Measurements from ENCODE around the gene ZNF492. TPM values are rescaled to one million over a fixed set of nuclear protein-coding genes. Genes with fewer than 3 reads are reported as not detected.
"Not testable (repeated sequence)": the region's sequence is repeated elsewhere in the genome, so short reads cannot be mapped to it uniquely, and the experiment has no call there.

Gene ZNF492
- not detected for total RNA-seq

- not testable (repeated sequence) for H3K4me1 ChIP-seq (ENCODE audit: control insufficient read depth in 1 of 2, low read depth in 2 of 2); H3K36me3 ChIP-seq; H3K9me3 ChIP-seq; H3K27me3 ChIP-seq (replicated peaks; ENCODE audit: insufficient read depth); H3K27ac ChIP-seq
- peak; percentile 73 for ATAC-seq (ENCODE audit: insufficient number of reproducible peaks, low FRiP score, low read depth)
- peak within 1 kb of the TSS; percentile 75 for H3K4me3 ChIP-seq
- DNase-seq (ENCODE audit: low spot score) = peak; percentile 67
Measured at GRCh38 chr19:22633706-22634449, at the start of gene ZNF492. Gene ZNF492, plus strand, starts transcription at chr19:22634324. Its CDS starts 19,076 bp downstream, at chr19:22653400.

GRCh38 chr19:22595422-22595821 lies 38.7 kb upstream of the ZNF492 start:
- DNase-seq (ENCODE audit: low spot score) = no peak
- no peaks in the 10 kb centered on the region for H3K27me3 ChIP-seq (replicated peaks; ENCODE audit: insufficient read depth)
- H3K9me3 ChIP-seq = no peaks in the 10 kb centered on the region
- TF ChIP-seq, protein P1, sequence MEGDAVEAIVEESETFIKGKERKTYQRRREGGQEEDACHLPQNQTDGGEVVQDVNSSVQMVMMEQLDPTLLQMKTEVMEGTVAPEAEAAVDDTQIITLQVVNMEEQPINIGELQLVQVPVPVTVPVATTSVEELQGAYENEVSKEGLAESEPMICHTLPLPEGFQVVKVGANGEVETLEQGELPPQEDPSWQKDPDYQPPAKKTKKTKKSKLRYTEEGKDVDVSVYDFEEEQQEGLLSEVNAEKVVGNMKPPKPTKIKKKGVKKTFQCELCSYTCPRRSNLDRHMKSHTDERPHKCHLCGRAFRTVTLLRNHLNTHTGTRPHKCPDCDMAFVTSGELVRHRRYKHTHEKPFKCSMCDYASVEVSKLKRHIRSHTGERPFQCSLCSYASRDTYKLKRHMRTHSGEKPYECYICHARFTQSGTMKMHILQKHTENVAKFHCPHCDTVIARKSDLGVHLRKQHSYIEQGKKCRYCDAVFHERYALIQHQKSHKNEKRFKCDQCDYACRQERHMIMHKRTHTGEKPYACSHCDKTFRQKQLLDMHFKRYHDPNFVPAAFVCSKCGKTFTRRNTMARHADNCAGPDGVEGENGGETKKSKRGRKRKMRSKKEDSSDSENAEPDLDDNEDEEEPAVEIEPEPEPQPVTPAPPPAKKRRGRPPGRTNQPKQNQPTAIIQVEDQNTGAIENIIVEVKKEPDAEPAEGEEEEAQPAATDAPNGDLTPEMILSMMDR (IDR thresholded peaks at IDR 0.05) = no peak
- ATAC-seq (ENCODE audit: insufficient number of reproducible peaks, low FRiP score, low read depth) = no peak
- no peaks in the 10 kb centered on the region for H3K36me3 ChIP-seq
- H3K4me1 ChIP-seq (ENCODE audit: control insufficient read depth in 1 of 2, low read depth in 2 of 2) = no peaks in the 10 kb centered on the region
- no peak overlapping the region for H3K27ac ChIP-seq
- H3K4me3 ChIP-seq = no peak overlapping the region

GRCh38 chr19:22595918-22596341 lies 38.2 kb upstream of the ZNF492 start:
- H3K4me1 ChIP-seq (ENCODE audit: control insufficient read depth in 1 of 2, low read depth in 2 of 2) = no peaks in the 10 kb centered on the region
- H3K27me3 ChIP-seq (replicated peaks; ENCODE audit: insufficient read depth) = no peaks in the 10 kb centered on the region
- ATAC-seq (ENCODE audit: insufficient number of reproducible peaks, low FRiP score, low read depth) (no peak), DNase-seq (ENCODE audit: low spot score) (no peak)
- no peaks in the 10 kb centered on the region for H3K9me3 ChIP-seq
- TF ChIP-seq, protein P1 (IDR thresholded peaks at IDR 0.05) = no peak
- H3K27ac ChIP-seq = no peak overlapping the region
- no peak overlapping the region for H3K4me3 ChIP-seq
- H3K36me3 ChIP-seq = no peaks in the 10 kb centered on the region

DNA sequence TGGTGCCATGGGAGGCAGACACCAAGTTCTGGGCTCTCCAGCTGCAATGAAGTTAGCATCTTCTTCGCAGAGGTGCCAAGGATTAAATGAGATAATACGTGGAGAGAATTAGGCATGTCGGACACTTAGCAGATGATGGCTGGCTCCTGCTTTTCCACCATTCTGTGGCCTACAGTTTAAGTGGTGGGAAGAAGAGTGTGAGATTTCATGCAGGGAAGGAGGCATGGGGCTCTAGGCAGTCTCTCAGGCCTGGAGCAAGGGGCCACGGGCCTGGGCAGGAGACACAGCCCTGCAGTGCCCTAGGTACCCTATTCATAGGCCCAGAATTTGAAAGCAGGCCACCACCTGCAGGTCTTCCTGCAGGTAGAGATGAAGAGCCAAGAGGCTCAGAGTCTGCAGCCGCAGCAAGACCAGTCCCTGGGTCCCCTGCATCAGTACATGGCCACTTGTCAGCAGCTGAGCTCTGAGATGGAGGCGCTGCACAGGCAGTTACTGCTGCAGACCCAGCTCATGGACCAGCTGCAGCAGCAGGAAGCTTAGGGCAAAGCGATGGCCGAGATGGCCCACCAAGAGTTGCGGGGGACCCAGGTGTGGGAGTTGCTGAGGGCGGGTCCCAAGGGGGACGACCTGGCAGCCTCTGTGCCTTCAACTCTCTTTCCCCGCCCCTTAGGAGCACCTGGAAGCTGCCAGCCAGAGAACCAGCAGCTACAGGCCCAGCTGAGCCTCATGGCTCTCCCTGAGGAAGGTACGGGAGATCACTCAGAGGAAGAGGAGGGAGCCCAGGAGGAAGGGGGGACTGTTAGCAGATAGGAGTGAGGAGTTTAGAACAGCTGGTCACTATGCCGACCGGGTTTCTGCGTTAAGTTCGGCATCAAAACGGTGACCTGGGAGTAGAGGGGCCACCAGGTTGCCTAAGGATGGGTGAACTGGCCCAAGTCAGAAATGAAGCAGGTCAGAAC lies 33.2 kb upstream of the ZNF492 start:
- TF ChIP-seq, protein P1 (IDR thresholded peaks at IDR 0.05) = no peak
- Histone ChIP-seq H3K4me1 (ENCODE audit: control insufficient read depth in 1 of 2, low read depth in 2 of 2) (no peaks in the 10 kb centered on the region), H3K9me3 (no peaks in the 10 kb centered on the region), H3K27me3 (replicated peaks; ENCODE audit: insufficient read depth) (no peaks in the 10 kb centered on the region), H3K27ac (no peak overlapping the region), H3K4me3 (no peak overlapping the region), H3K36me3 (no peaks in the 10 kb centered on the region)
- no peak for ATAC-seq (ENCODE audit: insufficient number of reproducible peaks, low FRiP score, low read depth)
- DNase-seq (ENCODE audit: low spot score) = no peak

DNA sequence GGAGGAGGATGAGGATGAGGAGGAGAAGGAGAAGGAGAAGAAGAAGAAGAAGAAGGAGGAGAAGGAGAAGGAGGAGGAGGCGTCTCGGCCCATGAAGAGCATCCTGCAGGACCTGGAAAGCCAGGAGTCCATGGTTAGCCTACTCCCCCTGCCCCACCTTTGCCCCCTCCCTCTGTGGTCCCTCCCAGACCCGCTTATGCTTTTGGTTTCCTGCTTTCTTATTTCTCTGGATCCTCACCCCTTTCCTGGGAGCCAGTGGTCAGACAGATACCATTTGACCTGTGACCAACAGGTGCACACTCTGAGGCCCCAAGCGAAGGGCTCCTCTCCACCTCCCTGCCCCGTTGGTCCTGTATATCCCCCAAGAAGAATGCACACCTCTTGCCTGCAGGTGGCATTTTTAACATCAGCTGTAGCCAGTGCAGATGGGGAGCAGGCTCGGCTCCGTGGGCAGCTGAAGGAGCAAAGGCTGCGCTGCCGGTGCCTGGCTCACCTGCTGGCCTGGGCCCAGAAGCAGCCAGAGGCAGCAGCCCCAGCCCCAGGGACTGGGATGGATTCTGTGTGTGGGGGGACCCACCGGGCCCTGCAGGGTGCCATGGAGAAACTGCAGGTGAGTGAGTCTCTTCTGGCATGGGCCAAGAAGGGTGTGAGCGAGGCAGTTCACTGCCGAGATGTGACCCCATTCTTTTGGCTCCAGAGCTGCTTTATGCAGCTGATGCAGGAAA lies 32.1 kb upstream of the ZNF492 start:
- H3K36me3 ChIP-seq = no peaks in the 10 kb centered on the region
- ATAC-seq (ENCODE audit: insufficient number of reproducible peaks, low FRiP score, low read depth) (no peak), DNase-seq (ENCODE audit: low spot score) (no peak)
- TF ChIP-seq, protein P1 (IDR thresholded peaks at IDR 0.05) = no peak
- no peak overlapping the region for H3K27ac ChIP-seq
- H3K4me3 ChIP-seq = no peak overlapping the region
- H3K27me3 ChIP-seq (replicated peaks; ENCODE audit: insufficient read depth) = no peaks in the 10 kb centered on the region
- no peaks in the 10 kb centered on the region for H3K4me1 ChIP-seq (ENCODE audit: control insufficient read depth in 1 of 2, low read depth in 2 of 2)
- no peaks in the 10 kb centered on the region for H3K9me3 ChIP-seq

Measured in thoracic aorta (tissue), 2 donors.